ENCODE data around the gene FAM162B. TPM values are rescaled to one million over a fixed set of nuclear protein-coding genes. Genes with fewer than 3 reads are reported as not detected.

Gene FAM162B
- total and polyA plus RNA-seq, 2 donors (not counting 3 experiments of a cell fraction or from before 2014, with no cell fraction given), result 0.36 TPM; not detected in 1

Other genes starting within 250 kb of the FAM162B start
- 0.38 TPM in 1 of 2 replicates, not detected in the other for gene TRAPPC3L, start 220.0 kb downstream of the FAM162B start, total RNA-seq
- 0.03 TPM in 1 of 2 replicates, not detected in the other for gene TRAPPC3L, start 220.0 kb downstream of the FAM162B start, polyA plus RNA-seq
- gene CALHM4, start 212.0 kb downstream of the FAM162B start, total RNA-seq, result 0.72 TPM in 1 of 2 replicates, not detected in the other
- 1.2 and 1.5 TPM in 2 replicates for gene CALHM4, start 212.0 kb downstream of the FAM162B start, polyA plus RNA-seq
- 37.9 and 44.2 TPM in 2 replicates for gene RWDD1, start 194.2 kb downstream of the FAM162B start, total RNA-seq
- gene RWDD1, start 194.2 kb downstream of the FAM162B start, polyA plus RNA-seq, result 16.6 and 18.7 TPM in 2 replicates
- 0.15 and 0.18 TPM in 2 replicates for gene RSPH4A, start 149.2 kb downstream of the FAM162B start, total RNA-seq
- gene RSPH4A, start 149.2 kb downstream of the FAM162B start, polyA plus RNA-seq, result 0.06 TPM in 1 of 2 replicates, not detected in the other
- gene ZUP1, start 97.0 kb downstream of the FAM162B start, total RNA-seq, result 13.0 and 14.4 TPM in 2 replicates
- 2.3 and 3.8 TPM in 2 replicates for gene ZUP1, start 97.0 kb downstream of the FAM162B start, polyA plus RNA-seq
- gene KPNA5, start 84.5 kb downstream of the FAM162B start, total RNA-seq, result 7.1 and 8.9 TPM in 2 replicates
- gene KPNA5, start 84.5 kb downstream of the FAM162B start, polyA plus RNA-seq, result 1.3 and 1.6 TPM in 2 replicates
- gene GPRC6A, start 63.4 kb upstream of the FAM162B start, total RNA-seq, result not detected in 2 replicates
- not detected in 2 replicates for gene GPRC6A, start 63.4 kb upstream of the FAM162B start, polyA plus RNA-seq
- gene RFX6, start 111.5 kb upstream of the FAM162B start, total RNA-seq, result not detected in 2 replicates
- not detected in 2 replicates for gene RFX6, start 111.5 kb upstream of the FAM162B start, polyA plus RNA-seq

Data from endothelial cell of umbilical vein (primary cell).